Brain microvascular endothelial cell (primary cell): ENCODE results near the gene C1GALT1.

Source experiments
- DNase-seq: peaks from one replicate; pipeline ENCODE4 v3.0.0-alpha.2; 2020
- H3K27ac ChIP-seq: fragments of 250-450 bp; sonication (Bioruptor Pico); 2 replicates; pipeline ENCODE4 v1.5.1; 2020; ENCODE audit warnings: mild to moderate bottlenecking, moderate library complexity
- H3K27me3 ChIP-seq: fragments of 250-450 bp; sonication (Bioruptor Pico); replicated peaks from 2 replicates; pipeline ENCODE4 v1.5.1; 2020; ENCODE audit warnings: mild to moderate bottlenecking
- H3K36me3 ChIP-seq: fragments of 250-450 bp; sonication (Bioruptor Pico); replicated peaks from 2 replicates; pipeline ENCODE4 v1.5.1; 2020; ENCODE audit warnings: mild to moderate bottlenecking
- H3K4me3 ChIP-seq: 2 replicates; pipeline ENCODE4 v1.5.1; 2011; ENCODE audit warnings: low read depth, mild to moderate bottlenecking, control low read depth, low read length, moderate library complexity
- CTCF ChIP-seq: IDR thresholded peaks from 2 replicates; pipeline ENCODE4 v1.5.1; 2011; ENCODE audit warnings: low read depth, mild to moderate bottlenecking, moderate library complexity, low read length, control low read depth, inconsistent platforms; ENCODE audit errors: missing control alignments
- in situ Hi-C: cut with HindIII; loops from 2 replicates; pipeline ENCODE4 v1.10.0; 2017; ENCODE audit warnings: low sequenced_read_pairs, low pct_ligation_motif_present

Gene C1GALT1

GRCh38 chr7:7246223-7246622 is 63.9 kb downstream of the C1GALT1 start:
- Histone ChIP-seq H3K36me3 (no peaks in the 10 kb centered on the region), H3K4me3 (no peak overlapping the region), H3K27ac (no peak overlapping the region), H3K27me3 (no peaks in the 10 kb centered on the region)
- no peak for DNase-seq
- in situ Hi-C loops, result no loop called here
- no peak for TF ChIP-seq CTCF

- H3K27ac ChIP-seq, result no peak overlapping the region
- no peak overlapping the region for H3K4me3 ChIP-seq
- no peak for DNase-seq
Observed at GRCh38 chr7:7247658-7248057, 65.3 kb downstream of the C1GALT1 start.

GRCh38 chr7:7249814-7250213 is 67.5 kb downstream of the C1GALT1 start:
- no peak for TF ChIP-seq CTCF
- Histone ChIP-seq H3K27ac (no peak overlapping the region), H3K36me3 (no peaks in the 10 kb centered on the region), H3K4me3 (no peak overlapping the region), H3K27me3 (no peaks in the 10 kb centered on the region)
- in situ Hi-C loops, result no loop called here
- no peak for DNase-seq

More at GRCh38 chr7:7247658-7248057, 65.3 kb downstream of the C1GALT1 start:
- no peak for TF ChIP-seq CTCF
- Histone ChIP-seq H3K36me3 (no peaks in the 10 kb centered on the region), H3K27me3 (no peaks in the 10 kb centered on the region)
- in situ Hi-C loops, result no loop called here

- in situ Hi-C loops, result no loop called here
- H3K4me3 ChIP-seq, result no peak overlapping the region
- DNase-seq, result no peak
- TF ChIP-seq CTCF, result no peak
- H3K27ac ChIP-seq, result no peak overlapping the region
- no peaks in the 10 kb centered on the region for H3K36me3 ChIP-seq
- H3K27me3 ChIP-seq, result no peaks in the 10 kb centered on the region
Observed at GRCh38 chr7:7251742-7252141, 69.4 kb downstream of the C1GALT1 start.

- Histone ChIP-seq H3K4me3 (no peak overlapping the region), H3K36me3 (no peaks in the 10 kb centered on the region), H3K27ac (no peak overlapping the region), H3K27me3 (no peaks in the 10 kb centered on the region)
- in situ Hi-C loops, result no loop called here
- no peak for TF ChIP-seq CTCF
- no peak for DNase-seq
Observed at GRCh38 chr7:7254319-7254718, 72.0 kb downstream of the C1GALT1 start.

GRCh38 chr7:7254908-7255307 is 72.6 kb downstream of the C1GALT1 start:
- no peak overlapping the region for H3K27ac ChIP-seq
- in situ Hi-C loops, result no loop called here
- TF ChIP-seq CTCF, result no peak

More at GRCh38 chr7:7254908-7255307, 72.6 kb downstream of the C1GALT1 start:
- Histone ChIP-seq H3K36me3 (no peaks in the 10 kb centered on the region), H3K4me3 (no peak overlapping the region), H3K27me3 (no peaks in the 10 kb centered on the region)
- DNase-seq, result no peak
